Prostate gland (tissue), 2 donors: ENCODE results near the gene SLC7A7.

Source experiments
- CTCF ChIP-seq, 4 experiments: fragments of 200-600 bp in 2 of 4; fragments of 450-650 bp in 2 of 4; sonication (generic) in 2 of 4; IDR thresholded peaks; 1 replicate in 3 of 4; 2 replicates in 1 of 4; pipeline ENCODE4 v1.5.1; 2016 to 2019; ENCODE audit warnings: antibody characterized with exemption in 4 of 4, mild to moderate bottlenecking in 2 of 4, moderate library complexity in 2 of 4
- POLR2A ChIP-seq: fragments of 450-650 bp; IDR thresholded peaks from one replicate; pipeline ENCODE4 v1.6.1; 2016; ENCODE audit warnings: antibody characterized with exemption, mild to moderate bottlenecking

GRCh38 chr14:22740020-22740419, 75.2 kb downstream of the SLC7A7 start:
- TF ChIP-seq CTCF (IDR thresholded peaks at IDR 0.05) (no peak), POLR2A (no peak)
